ENCODE results near the gene RRAGA. TPM values are rescaled to one million over a fixed set of nuclear protein-coding genes. Genes with fewer than 3 reads are reported as not detected.
A peak's percentile ranks its signal among the peaks of the same experiment; 100 is the strongest.
"Not testable (repeated sequence)": the region's sequence is repeated elsewhere in the genome, so short reads cannot be mapped to it uniquely, and the experiment has no call there.

Gene RRAGA
- total RNA-seq, 1 experiment from 2014 or later, result 253 TPM

DNA sequence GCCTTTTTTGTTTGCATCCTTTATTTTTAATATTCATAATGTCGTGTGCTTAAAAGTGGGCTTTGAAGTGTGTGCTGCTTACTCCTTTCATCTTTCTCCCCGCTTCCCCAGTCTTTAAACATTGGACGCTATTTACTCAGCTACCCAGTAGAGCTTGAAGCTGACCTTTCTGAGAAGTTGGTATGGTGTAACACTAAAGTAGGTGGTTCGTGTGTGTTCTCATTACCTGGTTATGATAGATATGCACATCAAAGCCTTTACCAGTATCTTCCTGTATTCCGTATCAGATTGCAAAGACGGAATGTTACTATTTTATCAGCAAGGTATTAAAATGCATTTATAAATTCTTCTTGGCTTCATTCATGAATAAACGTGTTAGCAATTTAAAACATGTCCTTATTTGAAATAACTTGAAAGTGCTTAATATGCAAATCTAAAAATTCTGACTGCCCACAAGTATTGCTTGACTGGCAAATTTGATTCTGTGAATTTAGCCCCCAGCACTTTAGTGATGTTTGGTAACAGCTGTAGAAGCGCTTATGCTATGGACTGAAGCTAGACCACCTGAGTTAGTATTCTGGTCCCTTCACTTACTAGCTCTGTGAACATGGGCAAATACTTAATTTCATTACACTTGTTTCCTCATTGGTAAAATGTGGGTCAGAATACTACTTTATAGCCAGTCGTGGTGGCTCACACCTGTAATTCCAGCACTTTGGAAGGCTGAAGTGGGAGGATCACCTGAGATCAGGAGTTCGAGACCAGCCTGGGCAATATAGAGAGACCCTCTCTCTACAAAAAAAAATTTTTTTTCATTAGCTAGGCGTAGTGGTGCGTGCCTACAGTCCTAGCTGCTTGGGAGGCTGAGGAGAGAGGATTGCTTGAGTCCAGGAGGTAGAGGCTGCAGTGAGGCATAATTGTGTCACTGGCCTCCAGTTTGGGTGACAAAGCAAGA is 1.7 kb downstream of the RRAGA start:
- Histone ChIP-seq H3K36me3 (peaks cover 36% of the 10 kb centered on the region), H3K4me3 (peak overlapping the region; percentile 69), H3K9me3 (no peaks in the 10 kb centered on the region), H3K27me3 (no peaks in the 10 kb centered on the region)
- no peak for DNase-seq

DNA sequence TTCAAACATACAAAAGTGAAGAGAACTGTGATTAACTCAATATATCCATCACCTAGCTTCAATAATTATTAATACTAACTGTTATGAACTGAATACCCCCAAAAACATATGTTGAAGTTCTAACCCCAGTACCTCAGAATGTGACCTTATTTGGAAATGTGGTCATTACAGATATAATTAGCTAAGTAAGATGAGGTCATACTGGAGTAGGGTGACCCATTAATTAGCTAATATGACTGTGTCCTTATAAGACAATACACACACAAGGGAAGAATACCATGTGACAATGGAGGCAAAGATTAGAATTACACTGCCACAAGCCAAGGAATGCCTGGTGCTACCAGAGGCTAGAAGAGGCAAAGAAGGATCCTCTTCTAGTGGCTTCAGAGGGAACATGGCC is 7.8 kb downstream of the RRAGA start:
- Histone ChIP-seq H3K36me3 (peaks cover 73% of the 10 kb centered on the region), H3K4me3 (no peak overlapping the region), H3K9me3 (no peaks in the 10 kb centered on the region), H3K27me3 (no peaks in the 10 kb centered on the region)
- DNase-seq, result no peak

DNA sequence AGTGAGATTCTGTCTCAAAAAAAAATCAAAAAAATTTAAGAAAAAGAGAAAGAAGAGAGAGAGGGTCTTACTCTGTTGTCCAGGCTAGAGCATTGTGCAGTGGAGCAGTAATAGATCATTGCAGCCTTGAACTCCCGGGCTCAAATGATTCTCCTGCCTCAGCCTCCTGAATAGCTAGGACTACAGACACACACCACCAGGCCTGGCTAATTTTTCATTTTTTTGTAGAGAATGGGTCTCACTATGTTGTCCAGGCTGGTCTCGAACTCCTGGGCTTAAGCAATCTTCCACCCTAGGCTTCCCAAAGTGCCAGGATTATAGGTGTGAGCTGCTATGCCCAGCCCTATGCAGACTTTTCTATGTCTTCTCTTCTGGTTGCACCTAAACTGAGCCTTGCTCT is 25.0 kb downstream of the RRAGA start:
- no peaks in the 10 kb centered on the region for H3K27me3 ChIP-seq
- no peak for DNase-seq
- no peaks in the 10 kb centered on the region for H3K9me3 ChIP-seq
- H3K4me3 ChIP-seq, result no peak overlapping the region
- H3K36me3 ChIP-seq, result peaks cover 95% of the 10 kb centered on the region

DNA sequence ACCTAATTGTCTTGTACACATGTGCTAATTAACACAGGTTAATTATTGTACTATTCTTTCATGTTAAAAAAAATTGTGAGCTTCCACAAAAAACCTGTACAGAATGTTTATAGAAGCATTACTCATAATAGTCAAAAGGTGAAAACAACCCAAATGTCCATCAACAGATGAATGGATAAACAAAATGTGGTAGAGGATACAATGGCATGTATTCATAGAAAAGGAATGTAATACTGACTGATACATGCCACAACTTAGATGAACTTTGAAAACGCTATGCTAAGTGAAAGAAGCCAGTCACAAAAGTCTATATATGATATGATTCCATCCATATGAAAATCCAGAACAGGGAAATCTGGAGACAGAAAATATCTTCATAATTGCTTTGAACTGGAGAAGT is 25.6 kb downstream of the RRAGA start:
- Histone ChIP-seq H3K4me3 (no peak overlapping the region), H3K9me3 (no peaks in the 10 kb centered on the region), H3K36me3 (peaks cover 93% of the 10 kb centered on the region), H3K27me3 (no peaks in the 10 kb centered on the region)
- DNase-seq, result no peak

DNA sequence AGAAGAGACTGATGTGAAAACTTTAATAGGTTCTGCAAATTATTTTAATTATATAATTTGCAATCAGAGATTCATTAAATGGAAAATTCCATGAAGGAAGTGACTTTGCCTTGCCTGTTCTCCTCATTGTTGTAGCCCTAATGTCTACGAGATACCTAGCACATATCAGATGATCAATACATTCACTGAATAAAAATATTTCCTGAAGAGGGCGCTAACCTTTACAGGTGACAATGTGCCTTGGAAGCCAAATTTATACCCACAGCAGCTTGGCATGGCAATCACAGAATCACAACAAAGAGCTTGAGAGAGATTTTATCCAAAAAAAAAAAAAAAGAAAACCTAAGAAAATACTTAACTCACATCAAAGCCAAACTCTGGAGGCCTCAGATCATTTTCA is 36.1 kb downstream of the RRAGA start:
- no peak for DNase-seq
- H3K4me3 ChIP-seq, result no peak overlapping the region
- H3K9me3 ChIP-seq, result no peaks in the 10 kb centered on the region
- peaks cover 93% of the 10 kb centered on the region for H3K36me3 ChIP-seq
- H3K27me3 ChIP-seq, result no peaks in the 10 kb centered on the region

DNA sequence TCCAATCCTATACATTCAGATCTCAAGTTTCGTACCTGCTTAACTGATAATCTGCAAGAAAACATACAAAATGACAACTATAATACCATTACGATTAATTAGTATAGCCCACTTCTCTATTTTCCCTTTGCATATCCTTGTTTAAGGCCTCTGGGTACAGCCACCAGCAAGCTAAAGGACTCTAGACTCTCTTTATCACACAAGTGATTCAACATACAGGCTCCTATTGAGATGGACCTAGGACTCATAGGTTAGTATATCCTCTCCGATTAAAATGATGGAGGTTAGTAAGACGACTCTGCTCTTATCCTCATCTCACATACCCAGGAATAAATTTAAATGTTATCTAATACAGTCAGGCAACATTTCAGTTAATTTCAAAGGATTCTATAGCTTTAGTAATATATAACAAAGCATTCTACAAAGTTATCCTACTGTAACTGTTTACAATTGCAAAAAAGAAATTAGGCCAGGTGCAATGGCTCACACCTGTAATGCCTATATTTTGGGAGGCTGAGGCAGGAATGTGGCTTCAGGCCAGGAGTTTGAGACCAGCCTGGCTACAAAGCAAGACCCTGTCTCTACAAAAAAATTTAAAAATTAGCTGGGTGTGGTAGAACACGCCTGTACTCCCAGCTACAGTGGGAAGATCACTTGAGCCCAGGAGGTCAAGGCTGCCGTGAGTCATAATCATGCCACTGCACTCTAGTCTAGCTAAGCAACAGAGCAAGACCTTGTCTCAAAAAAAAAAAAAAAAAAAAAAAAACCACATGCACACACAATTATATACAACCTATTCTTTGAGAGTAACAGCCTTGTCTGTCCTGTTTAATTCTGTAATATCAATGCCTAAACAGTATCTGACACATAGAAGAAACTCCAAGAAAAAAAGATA is 38.1 kb downstream of the RRAGA start:
- H3K9me3 ChIP-seq, result no peaks in the 10 kb centered on the region
- DNase-seq, result peak; percentile 28
- no peak overlapping the region for H3K4me3 ChIP-seq
- H3K27me3 ChIP-seq, result no peaks in the 10 kb centered on the region
- H3K36me3 ChIP-seq, result peaks cover 93% of the 10 kb centered on the region

DNA sequence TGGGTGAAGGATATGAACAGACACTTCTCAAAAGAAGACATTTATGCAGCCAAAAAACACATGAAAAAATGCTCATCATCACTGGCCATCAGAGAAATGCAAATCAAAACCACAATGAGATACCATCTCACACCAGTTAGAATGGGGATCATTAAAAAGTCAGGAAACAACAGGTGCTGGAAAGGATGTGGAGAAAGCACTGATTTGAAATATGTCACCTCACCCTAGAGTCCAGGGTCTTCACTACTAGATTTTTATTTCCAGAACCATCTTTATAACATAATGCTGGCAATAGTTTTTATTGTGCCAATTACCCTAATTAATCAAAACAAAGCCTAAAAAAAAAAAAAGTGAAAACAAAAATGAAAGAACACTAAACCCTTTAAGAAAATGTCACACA is 48.2 kb downstream of the RRAGA start:
- not testable (repeated sequence) for H3K9me3 ChIP-seq, H3K27me3 ChIP-seq, H3K4me3 ChIP-seq, DNase-seq
- peaks cover 78% of the 10 kb centered on the region for H3K36me3 ChIP-seq

Other genes starting within 250 kb of the RRAGA start
- not detected in 2 replicates for gene SAXO1, start 16.2 kb upstream of the RRAGA start, total RNA-seq (2014; rRNA removed; shearing (Covaris generic); ENCODE audit: low replicate concordance)
- gene HAUS6, start 53.5 kb downstream of the RRAGA start, total RNA-seq (2014; rRNA removed; shearing (Covaris generic); ENCODE audit: low replicate concordance), result 22.9 and 41.9 TPM in 2 replicates
- 153 and 228 TPM in 2 replicates for gene PLIN2, start 78.1 kb downstream of the RRAGA start, total RNA-seq (2014; rRNA removed; shearing (Covaris generic); ENCODE audit: low replicate concordance)
- 26.6 and 26.8 TPM in 2 replicates for gene DENND4C, start 181.3 kb downstream of the RRAGA start, total RNA-seq (2014; rRNA removed; shearing (Covaris generic); ENCODE audit: low replicate concordance)